GM12892 (cell line): ENCODE data around the gene ZNF331.
"Not testable (repeated sequence)": the region's sequence is repeated elsewhere in the genome, so short reads cannot be mapped to it uniquely, and the experiment has no call there.

Experiments
- POLR2A ChIP-seq: IDR thresholded peaks from 2 replicates; pipeline ENCODE4 v1.6.1; 2011; ENCODE audit warnings: low read depth, low read length, control low read depth
- POLR2AphosphoS5 ChIP-seq: IDR thresholded peaks from 2 replicates; pipeline ENCODE4 v1.6.1; 2011; ENCODE audit warnings: low read depth, low read length, control low read depth

GRCh38 chr19:53515047-53515446 lies 22.9 kb upstream of the ZNF331 start:
- TF ChIP-seq POLR2A, POLR2AphosphoS5: not testable (repeated sequence)
